LHCN-M2 (cell line): ENCODE results near the gene DHX16. TPM values are rescaled to one million over a fixed set of nuclear protein-coding genes. Genes with fewer than 3 reads are reported as not detected.

Source experiments
- DNase-seq: peaks from one replicate; pipeline ENCODE4 v3.0.0-alpha.2; 2012; ENCODE audit warnings: low read depth
- total RNA-seq: library from RNA; depleted of rRNA; stranded (reverse); fragments of >200 nt; gene quantifications from 2 replicates; pipeline ENCODE4 v1.2.3, GENCODE V29; 2014

Gene DHX16
- total RNA-seq, 1 experiment from 2014 or later: 36.1 TPM

GRCh38 chr6:30640481-30640880 lies 32.3 kb downstream of the DHX16 start:
- DNase-seq: no peak

GRCh38 chr6:30635834-30636233 lies 37.0 kb downstream of the DHX16 start:
- DNase-seq: no peak

- peak; percentile 86 for DNase-seq
Observed at GRCh38 chr6:30626484-30627366, 46.1 kb downstream of the DHX16 start, which contains the start of gene ATAT1. Gene ATAT1, plus strand, starts transcription at chr6:30626874.

GRCh38 chr6:30625511-30625910 lies 47.3 kb downstream of the DHX16 start:
- DNase-seq: no peak

GRCh38 chr6:30619561-30619960 lies 53.2 kb downstream of the DHX16 start:
- DNase-seq: no peak

- peak; percentile 60 for DNase-seq
Observed at GRCh38 chr6:30618270-30618797, 54.5 kb downstream of the DHX16 start.

- peak; percentile 98 for DNase-seq
Observed at GRCh38 chr6:30617565-30618269, 55.1 kb downstream of the DHX16 start, which contains the start of gene MRPS18B. Gene MRPS18B, plus strand, starts transcription at chr6:30617840. Its CDS starts 26 bp downstream, at chr6:30617866.

GRCh38 chr6:30616811-30617564 lies 55.8 kb downstream of the DHX16 start, which contains the start of gene PPP1R10:
Gene PPP1R10, minus strand, starts transcription at chr6:30617243. Its CDS starts 7,299 bp downstream, at chr6:30609944.
- peak; percentile 100 for DNase-seq

- DNase-seq: peak; percentile 33
Observed at GRCh38 chr6:30615958-30616810, 56.6 kb downstream of the DHX16 start.

- DNase-seq: peak; percentile 83
Observed at GRCh38 chr6:30615219-30615957, 57.4 kb downstream of the DHX16 start.

GRCh38 chr6:30614843-30615218 lies 58.0 kb downstream of the DHX16 start:
- peak; percentile 98 for DNase-seq

- DNase-seq: no peak
Observed at GRCh38 chr6:30614044-30614842, 58.6 kb downstream of the DHX16 start.

- DNase-seq: peak; percentile 49
Observed at GRCh38 chr6:30613251-30614043, 59.4 kb downstream of the DHX16 start.

GRCh38 chr6:30612687-30613248 lies 60.0 kb downstream of the DHX16 start:
- DNase-seq: peak; percentile 52

GRCh38 chr6:30612213-30612612 lies 60.6 kb downstream of the DHX16 start:
- DNase-seq: peak; percentile 63

- no peak for DNase-seq
Observed at GRCh38 chr6:30611856-30612194, 61.0 kb downstream of the DHX16 start.

GRCh38 chr6:30611150-30611855 lies 61.5 kb downstream of the DHX16 start:
- DNase-seq: no peak
